GM19395 (cell line): ENCODE measurements around the gene SYT9.

Experiments
- ATAC-seq: cut with Tn5 transposase; IDR thresholded peaks from one replicate; pipeline ENCODE4 v1.9.1; 2021; ENCODE audit warnings: mild to moderate bottlenecking, moderate library complexity; ENCODE audit not compliant: unreplicated experiment

Gene SYT9

DNA sequence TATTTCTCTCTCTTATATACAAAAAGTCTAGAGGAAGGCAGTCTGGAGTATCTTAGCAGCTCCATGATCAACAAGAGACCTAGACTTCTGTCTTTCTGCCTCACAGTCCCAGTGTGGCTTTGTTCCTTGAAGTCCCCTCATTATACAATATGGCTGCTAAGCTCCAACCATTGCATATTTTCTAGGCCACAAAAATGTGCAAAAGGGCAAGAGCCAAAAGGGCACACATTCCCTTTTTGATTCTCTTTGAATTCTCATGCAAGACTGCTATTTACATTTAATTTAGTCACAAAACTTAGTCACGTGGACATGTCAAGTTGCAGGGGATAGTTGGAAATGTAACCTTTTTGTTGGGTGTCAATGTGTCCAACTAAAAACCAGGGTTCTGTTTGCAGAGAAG, 169.4 kb downstream of the SYT9 start:
- ATAC-seq, result no peak

GRCh38 chr11:7422544-7423331, 171.0 kb downstream of the SYT9 start:
- ATAC-seq, result no peak

DNA sequence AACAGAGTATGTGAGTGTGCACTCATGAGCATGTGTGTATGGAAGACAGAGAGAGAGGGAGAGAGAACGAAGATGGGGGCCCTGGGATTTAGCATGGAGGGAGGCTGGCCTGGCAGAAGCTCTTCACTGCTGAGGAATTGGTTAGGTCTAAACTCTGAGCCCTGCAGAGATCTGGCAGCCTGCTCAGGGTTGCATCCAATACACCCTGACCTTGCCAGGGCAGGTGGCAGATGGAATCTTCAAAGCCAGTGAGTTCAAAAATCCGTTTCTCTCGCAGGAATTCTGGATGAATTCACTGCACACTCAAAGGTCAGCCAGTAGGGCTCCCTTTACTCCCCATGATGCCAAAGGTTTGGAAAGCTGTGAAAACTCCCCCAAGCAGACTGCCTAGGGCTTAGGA, 172.2 kb downstream of the SYT9 start:
- no peak for ATAC-seq

GRCh38 chr11:7427733-7428132, 176.0 kb downstream of the SYT9 start:
- no peak for ATAC-seq

GRCh38 chr11:7428196-7428595, 176.5 kb downstream of the SYT9 start:
- ATAC-seq, result no peak

DNA sequence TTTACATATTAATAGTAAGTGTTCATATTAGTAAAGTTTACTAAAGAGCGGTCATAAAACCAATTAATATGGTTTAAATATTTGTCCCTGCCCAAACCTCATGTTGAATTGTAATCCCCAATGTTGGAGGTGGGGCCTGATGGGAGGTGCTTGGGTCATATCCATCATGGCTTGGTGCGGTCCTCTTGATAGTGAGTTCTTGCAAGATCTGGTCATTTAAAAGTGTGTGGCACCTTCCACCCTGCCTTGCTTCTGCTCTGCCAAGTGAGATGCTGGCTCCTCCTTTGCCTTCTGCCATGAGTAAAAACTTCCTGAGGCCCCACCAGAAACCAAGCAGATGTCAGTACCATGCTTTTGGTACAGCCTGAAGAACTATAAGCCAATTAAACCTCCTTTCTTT, 178.8 kb downstream of the SYT9 start:
- ATAC-seq, result no peak

- no peak for ATAC-seq
Observed at GRCh38 chr11:7435176-7435575, 183.5 kb downstream of the SYT9 start.

GRCh38 chr11:7436146-7436545, 184.4 kb downstream of the SYT9 start:
- no peak for ATAC-seq

GRCh38 chr11:7436657-7437056, 185.0 kb downstream of the SYT9 start:
- ATAC-seq, result peak; percentile 90

- ATAC-seq, result no peak
Observed at GRCh38 chr11:7437696-7438095, 186.0 kb downstream of the SYT9 start.

- no peak for ATAC-seq
Observed at GRCh38 chr11:7439746-7440320, 188.1 kb downstream of the SYT9 start.

GRCh38 chr11:7442588-7443215, 191.0 kb downstream of the SYT9 start:
- peak; percentile 97 for ATAC-seq

GRCh38 chr11:7444091-7444981, 192.6 kb downstream of the SYT9 start:
- ATAC-seq, result no peak

GRCh38 chr11:7445564-7445963, 193.9 kb downstream of the SYT9 start:
- no peak for ATAC-seq

- no peak for ATAC-seq
Observed at GRCh38 chr11:7448201-7448600, 196.5 kb downstream of the SYT9 start.

GRCh38 chr11:7449211-7449840, 197.6 kb downstream of the SYT9 start:
- ATAC-seq, result no peak

GRCh38 chr11:7449841-7450214, 198.1 kb downstream of the SYT9 start:
- ATAC-seq, result no peak

GRCh38 chr11:7450836-7451235, 199.1 kb downstream of the SYT9 start:
- no peak for ATAC-seq

DNA sequence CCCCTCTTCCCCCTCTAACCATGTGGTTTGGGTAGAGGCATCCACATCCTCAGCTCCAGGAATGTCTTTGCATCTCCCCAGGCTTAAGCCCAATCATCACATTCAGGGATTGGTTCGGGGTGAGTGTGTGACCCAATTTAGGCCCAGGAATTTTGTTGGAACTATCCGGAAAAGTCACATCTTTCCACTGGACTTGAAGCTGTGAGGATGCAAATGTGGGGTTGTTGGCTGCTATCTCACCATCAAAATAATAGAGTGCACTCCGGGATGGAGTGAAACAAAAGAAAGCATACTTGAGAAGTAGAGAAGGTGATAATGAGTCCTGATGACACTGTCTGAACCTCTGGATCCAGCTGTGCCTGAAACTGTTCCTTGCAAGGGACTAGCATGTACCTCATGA, 199.8 kb downstream of the SYT9 start:
- ATAC-seq, result no peak

DNA sequence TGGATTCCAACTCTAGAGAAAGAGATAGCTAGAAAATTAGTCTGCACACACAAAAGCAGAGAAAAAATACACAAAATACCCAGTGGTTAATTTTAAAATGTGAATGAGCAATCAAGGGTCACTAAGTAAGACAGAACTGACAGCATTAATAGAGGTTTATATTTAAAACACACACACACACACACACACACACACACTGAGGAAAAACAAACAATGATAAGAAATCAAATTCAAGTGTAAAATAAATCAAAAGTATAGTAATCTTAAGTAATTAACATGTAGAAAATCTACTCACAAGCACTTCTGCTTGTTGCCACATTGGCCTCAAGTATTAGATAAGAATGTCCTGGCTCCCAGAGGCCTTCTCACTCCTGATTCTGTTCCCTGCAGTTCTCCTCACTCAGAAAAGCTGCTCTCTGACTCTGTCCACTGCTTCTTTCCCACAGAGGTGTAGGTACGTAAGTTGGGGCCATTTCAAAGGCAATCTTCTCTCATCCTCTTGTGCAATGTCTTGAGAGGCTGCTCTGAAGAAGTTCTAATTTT, 200.3 kb downstream of the SYT9 start:
- no peak for ATAC-seq

DNA sequence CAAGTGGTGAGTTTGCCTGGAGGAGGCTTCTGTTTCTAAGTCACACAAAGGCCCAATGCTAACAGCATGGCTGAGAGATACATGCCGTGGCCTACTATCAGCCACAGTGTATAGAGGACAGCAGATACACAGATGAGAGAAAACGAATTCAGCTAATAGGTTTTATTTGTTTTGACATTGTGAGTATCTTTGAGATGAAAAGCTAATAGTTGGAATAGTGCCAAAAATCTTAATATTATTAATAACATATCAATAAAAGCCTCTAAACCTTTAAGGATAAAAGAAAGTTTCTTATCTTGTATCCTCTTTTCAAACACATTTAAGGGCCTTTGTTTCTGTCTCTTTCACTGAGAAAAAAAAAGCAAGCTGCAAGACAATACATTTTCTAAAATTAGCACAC, 203.2 kb downstream of the SYT9 start:
- ATAC-seq, result no peak
